CD1c-positive myeloid dendritic cell (primary cell): ENCODE data around the gene LEKR1.
"Not testable (repeated sequence)": the region's sequence is repeated elsewhere in the genome, so short reads cannot be mapped to it uniquely, and the experiment has no call there.

Source experiments
- DNase-seq: peaks from one replicate; pipeline ENCODE4 v3.0.0-alpha.2; 2016; ENCODE audit errors: extremely low spot score

Gene LEKR1

GRCh38 chr3:156902916-156903315, 76.8 kb downstream of the LEKR1 start:
- no peak for DNase-seq

DNA sequence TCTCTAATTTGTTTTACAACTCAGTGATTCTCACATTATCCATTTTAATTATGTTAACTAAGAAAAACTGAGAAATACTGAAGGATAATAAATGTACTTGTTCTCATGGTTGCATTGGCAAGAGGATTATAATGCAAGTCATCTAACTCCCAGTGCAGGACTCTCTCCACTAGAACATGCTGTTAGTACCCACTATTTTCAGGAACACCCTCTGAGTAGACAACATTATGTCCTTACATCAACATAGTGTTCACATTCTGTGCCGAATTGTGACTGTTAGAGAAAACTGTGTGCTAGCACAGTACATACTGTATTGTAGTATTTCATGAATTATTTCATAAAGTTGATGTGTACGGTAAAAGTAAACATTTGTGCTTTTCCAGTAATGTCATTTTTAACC, 80.1 kb downstream of the LEKR1 start:
- DNase-seq: no peak

GRCh38 chr3:156908398-156908797, 82.2 kb downstream of the LEKR1 start:
- no peak for DNase-seq

DNA sequence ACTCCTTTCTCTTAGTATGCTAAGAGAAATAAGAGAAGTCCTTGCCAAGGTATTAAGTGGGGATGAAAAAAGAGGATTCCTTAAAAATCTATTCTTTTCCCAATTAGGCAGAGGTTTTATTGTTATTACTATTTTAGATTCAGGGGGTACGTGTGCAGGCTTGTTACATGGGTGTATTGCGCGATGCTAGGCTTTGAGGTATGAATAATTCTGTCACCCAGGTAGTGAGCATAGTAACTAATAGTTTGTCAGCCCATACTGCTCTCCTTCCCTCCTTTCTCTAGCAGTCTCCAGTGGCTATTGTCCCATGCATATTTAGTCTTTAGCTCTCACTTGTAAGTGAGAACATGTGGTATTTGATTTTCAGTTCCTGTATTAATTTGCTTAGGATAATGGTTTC, 83.9 kb downstream of the LEKR1 start:
- no peak for DNase-seq

DNA sequence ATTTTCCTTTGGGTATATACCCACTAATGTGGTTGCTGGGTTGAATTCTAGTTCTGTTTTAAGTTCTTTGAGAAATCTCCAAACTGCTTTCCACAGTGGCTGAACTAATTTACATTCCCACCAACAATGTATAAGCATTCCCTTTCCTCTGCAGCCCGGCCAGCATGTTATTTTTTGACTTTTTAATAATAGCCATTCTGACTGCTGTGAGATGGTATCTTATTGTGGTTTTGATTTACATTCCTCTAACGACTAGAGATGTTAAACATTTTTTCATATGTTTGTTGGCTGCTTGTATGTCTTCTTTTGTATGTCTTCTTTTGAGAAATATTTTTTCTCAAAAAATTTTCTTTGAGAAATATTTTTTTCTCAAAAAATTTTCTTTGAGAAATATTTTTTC, 84.7 kb downstream of the LEKR1 start:
- DNase-seq: not testable (repeated sequence)

DNA sequence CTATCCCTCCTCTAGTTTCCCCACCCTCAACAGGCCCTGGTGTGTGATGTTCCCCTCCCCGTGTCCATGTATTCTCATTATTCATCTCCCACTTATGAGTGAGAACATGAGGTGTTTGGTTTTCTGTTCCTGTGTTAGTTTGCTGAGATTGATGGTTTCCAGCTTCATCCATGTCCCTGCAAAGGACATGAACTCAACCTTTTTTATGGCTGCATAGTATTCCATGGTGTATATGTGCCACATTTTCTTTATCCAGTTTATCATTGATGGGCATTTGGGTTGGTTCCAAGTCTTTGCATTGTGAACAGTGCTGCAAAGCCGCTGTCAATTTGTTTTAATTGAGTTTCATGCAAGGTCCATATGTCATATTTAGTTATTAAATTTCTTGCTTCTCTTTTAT, 88.1 kb downstream of the LEKR1 start:
- not testable (repeated sequence) for DNase-seq

DNA sequence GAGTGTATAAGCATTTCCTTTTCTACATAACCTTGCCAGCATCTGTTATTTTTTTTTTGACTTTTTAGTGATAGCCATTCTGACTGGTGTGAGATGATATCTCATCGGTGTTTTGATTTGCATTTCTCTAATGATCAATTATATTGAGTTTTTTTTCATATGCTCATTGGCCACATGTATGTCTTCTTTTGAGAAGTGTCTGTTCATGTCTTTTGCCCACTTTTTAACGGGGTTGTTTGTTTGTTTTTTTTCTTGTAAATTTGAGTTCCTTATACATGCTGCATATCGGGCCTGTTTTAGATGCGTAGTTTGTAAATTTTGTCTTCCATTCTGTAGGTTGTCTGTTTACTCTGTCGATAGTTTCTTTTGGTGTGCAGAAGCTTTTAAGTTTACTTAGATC, 89.2 kb downstream of the LEKR1 start:
- DNase-seq: no peak

DNA sequence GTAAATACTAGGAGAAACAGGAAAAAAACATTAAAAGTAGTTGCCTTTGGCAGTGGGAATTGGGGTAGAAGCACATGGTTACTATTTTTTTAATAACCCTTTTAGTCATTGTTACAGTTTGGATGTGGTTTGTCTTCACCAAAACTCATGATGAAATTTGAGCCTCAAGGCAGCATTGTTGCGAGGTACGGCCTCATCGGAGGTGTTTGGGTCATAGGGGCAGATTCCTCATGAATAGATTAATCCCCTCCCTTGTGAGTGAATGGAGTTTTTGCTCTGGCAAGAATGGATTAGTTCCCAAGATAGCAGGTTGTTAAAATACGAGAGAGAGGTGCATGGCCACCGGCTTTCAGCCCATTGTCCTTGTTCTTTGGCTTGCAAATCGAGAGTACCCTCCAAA, 92.6 kb downstream of the LEKR1 start:
- no peak for DNase-seq

DNA sequence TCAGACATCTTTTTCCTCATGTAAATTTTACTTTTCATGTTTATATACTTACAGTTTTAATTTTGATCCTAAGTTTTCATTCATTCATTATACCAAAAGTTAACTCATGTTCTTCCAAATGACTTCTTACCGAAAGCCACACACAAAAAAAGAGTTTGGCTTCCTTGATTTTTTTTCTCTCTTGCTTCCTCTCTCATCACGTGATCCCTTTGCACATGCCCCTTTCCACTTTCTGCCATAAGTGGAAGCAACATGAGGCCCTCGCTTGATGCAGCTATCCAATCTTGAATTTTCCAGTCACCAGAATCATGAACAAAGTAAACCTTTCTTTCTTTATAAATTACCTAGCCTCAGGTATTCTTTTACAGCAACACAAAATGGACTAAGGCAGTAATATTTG, 93.7 kb downstream of the LEKR1 start:
- no peak for DNase-seq

GRCh38 chr3:156920399-156920798, 94.2 kb downstream of the LEKR1 start:
- no peak for DNase-seq

GRCh38 chr3:156923349-156923748, 97.2 kb downstream of the LEKR1 start:
- no peak for DNase-seq

- DNase-seq: no peak
Observed at GRCh38 chr3:156938724-156939123, 112.6 kb downstream of the LEKR1 start.

GRCh38 chr3:156939315-156939714, 113.2 kb downstream of the LEKR1 start:
- no peak for DNase-seq

DNA sequence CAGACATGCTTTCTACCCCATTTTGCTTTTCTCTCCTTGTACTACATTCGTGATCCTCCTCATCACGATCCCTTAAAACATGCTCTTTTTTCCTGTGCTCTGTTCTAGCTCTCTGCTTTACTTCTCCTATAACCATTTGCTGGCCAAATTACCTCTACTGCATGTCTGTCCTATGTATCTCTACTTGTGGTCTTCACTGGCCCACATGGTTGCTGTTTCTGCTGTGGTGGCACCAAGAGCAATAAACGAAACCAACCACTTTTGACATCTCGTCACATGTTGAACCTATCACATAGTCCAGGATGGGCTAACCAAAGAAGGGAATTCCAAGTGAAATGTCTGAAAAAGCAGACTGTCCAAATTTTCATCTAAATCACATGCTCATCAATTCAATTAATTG, 115.2 kb downstream of the LEKR1 start:
- DNase-seq: no peak

DNA sequence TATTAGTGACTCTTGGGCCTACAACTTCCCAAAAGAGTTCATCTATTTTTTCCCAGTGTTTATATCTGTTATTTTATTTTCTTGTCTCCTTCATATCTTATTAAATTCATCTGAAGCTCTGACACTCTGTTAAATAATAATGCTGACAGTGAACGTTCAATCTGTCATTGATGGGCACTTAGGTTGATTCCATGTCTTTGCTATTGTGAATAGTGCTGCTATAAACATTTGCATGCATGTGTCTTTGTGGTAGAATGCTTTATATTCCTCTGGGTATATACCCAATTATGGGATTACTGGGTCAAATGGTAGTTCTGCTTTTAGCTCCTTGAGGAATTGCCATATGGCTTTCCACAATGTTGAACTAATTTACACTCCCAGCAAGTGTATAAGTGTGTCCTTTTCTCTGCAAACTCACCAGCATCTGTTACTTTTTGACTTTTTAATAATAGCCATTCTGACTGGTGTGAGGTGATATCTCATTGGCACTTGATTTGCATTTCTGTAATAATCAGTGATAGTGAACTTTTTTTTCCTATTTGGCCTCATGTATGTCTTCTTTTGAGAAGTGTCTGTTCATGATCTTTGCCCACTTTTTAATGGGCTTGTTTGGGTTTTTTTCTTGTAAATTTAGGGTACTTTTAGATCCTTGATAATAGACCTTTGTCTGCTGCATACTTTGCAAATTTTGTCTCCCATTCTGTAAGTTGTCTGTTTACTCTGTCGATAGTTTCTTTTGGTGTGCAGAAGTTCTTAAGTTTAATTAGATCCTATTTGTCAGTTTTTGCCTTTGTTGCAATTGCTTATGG, 122.5 kb downstream of the LEKR1 start:
- DNase-seq: no peak

DNA sequence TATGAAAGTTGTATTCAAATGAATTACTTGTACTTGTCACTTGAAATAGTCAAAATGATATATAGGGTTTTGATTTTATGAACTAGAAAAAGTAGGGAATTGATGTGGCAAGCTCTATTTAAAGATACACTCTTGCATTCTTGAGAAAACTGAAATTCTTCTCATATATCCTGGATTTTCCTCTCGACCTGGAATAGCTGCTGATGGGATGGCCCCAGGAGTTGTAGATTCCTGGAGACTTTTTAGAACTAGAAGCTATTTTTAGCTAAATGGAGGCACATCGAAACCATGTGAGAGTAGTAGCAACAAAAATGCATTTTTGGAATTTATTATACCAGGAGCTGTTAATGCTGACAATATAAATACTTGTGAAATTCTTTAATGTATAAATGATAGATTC, 125.9 kb downstream of the LEKR1 start:
- DNase-seq: no peak

DNA sequence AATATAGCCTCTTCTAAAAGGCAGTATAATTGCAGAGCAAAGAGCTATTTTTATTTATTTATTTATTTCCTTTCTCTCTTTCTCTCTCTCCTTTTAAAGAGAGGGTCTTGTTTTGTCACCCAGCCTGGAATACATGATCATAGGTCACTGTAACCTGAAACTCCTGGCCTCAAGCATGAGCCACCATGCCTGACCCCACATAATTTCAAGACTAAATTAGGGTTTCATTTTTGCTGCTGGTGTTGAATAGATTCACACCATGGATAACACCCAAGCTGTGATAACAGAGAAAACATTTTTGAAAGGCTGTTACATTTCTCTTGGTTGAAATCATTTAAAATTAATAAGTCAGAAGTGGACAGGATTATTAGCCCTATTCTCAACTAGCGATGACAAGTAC, 131.6 kb downstream of the LEKR1 start:
- no peak for DNase-seq

DNA sequence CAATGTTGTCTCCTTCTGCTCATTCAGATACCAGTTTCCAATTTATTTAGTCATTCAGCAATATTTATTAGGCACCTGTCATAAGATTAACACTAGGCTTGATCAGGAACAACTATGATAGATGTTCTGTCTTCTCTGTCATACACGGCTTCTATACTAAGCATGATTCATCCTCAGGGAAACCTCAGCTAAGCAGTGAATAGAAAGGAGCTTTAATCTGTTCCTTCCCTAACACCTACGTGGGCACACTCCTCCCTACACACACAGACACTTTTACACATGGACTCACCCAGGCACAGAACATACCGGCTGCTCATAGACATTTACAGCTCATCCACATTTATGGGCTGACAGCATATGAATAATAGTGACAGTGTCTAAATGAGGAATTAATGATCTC, 136.9 kb downstream of the LEKR1 start:
- no peak for DNase-seq

DNA sequence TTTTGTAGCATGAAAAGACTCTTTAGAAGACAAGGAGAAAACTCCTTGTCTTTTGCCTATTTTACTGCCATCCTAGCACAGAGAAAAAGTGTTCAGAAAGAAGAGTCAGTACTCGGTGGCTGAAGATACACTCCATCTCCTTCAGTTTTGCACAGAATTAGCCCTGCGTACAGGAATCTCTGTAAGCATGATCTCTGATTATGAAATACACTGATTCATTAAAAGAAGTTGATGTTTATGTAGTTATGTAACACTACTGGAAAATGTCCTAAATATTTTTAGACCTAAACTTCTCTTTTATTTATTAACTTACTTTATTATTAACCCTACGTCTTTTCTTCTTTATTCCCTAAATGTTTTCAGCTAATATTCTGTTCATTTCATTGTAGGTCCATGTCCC, 138.4 kb downstream of the LEKR1 start:
- no peak for DNase-seq

DNA sequence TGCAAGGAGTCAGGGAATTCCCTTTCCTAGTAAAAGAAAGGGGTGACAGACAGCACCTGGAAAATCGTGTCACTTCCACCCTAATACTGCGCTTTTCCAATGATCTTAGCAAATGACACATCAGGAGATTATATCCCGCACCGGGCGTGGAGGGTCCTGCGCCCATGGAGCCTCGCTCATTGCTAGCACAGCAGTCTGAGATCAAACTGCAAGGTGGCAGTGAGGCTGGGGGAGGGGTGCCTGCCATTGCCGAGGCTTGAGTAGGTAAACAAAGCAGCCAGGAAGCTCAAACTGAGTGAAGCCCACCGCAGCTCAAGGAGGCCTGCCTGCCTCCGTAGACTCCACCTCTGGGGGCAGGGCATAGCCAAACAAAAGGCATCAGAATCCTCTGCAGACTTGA, 140.2 kb downstream of the LEKR1 start:
- DNase-seq: not testable (repeated sequence)

DNA sequence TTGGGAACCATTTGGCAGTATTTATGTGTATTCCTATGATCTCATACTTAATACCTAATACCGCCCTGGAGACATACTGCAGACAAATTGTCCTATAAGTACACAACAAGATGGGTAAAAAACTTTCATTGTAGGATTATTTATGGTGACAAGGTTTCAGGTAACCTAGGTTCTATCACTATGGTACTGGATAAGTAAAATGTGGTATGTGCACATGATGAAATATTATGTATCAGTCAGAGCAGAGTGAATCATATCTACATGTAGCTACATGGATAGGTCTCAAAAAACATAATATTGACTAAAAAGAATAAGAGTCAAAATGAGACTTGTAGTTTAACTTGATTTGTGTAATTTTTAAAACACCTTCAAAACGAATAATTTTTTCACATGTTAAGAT, 147.8 kb downstream of the LEKR1 start:
- no peak for DNase-seq

DNA sequence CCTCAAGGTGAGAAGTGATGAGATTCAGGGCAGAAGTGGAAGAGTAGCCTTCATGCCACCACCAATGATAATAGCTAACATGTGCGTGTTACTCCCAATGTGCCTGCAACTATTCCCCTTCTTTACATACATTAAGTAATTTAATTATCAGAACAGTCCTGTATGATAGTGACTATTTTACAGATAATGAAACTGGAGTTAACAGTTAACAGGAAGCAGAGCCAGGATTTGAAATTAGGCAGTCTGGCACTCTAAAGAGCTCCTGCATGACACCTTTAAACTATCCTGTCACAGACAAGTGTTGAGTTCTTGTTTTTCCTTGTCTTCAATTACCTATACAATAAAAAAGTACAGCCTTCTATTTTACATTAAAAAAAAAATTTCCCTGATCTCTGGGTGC, 148.8 kb downstream of the LEKR1 start:
- no peak for DNase-seq

- DNase-seq: no peak
Observed at GRCh38 chr3:156975721-156976120, 149.6 kb downstream of the LEKR1 start.

DNA sequence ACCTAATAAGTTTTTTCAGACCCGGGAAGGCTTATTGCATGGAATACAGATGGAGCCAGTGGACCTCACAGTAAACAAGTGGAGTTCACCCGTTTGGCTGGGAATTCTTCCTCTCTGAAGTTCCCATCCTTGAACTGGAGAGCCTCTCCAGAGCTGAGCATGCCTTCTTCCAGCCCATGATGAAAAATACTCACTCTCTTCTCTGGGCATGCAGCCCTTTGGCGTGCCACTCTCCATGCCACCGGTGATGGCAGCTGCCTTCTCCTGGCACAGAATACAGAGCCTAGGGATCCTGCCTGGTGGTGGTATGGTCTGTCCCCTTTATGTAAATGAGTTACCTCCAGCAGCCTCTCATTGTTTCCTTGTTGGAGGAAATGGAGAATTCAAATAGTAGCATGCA, 150.8 kb downstream of the LEKR1 start:
- DNase-seq: no peak
